HepG2 (cell line): ENCODE results near the gene CREBBP. TPM values are rescaled to one million over a fixed set of nuclear protein-coding genes. Genes with fewer than 3 reads are reported as not detected.

Source experiments
- ELF1 ChIP-seq: sonication (generic); formaldehyde crosslinking; IDR thresholded peaks from 2 replicates; pipeline ENCODE4 v1.4.0; 2020; ENCODE audit warnings: missing genetic modification reagents
- ELF4 ChIP-seq: sonication (generic); formaldehyde crosslinking; IDR thresholded peaks from 2 replicates; pipeline ENCODE4 v1.5.0; 2020; ENCODE audit warnings: missing genetic modification reagents, mild to moderate bottlenecking, moderate library complexity, borderline replicate concordance
- FOXM1 ChIP-seq: sonication (generic); formaldehyde crosslinking; IDR thresholded peaks from 2 replicates; pipeline ENCODE4 v1.5.0; 2020; ENCODE audit warnings: missing genetic modification reagents
- KDM1A ChIP-seq: IDR thresholded peaks from 2 replicates; pipeline ENCODE4 v1.6.1; 2016; ENCODE audit warnings: missing compliant biosample characterization
- MAFF ChIP-seq: IDR thresholded peaks from 2 replicates; pipeline ENCODE4 v1.6.1; 2011; ENCODE audit warnings: low read depth, low read length, improper control_type of control experiment
- MXD4 ChIP-seq: IDR thresholded peaks from 2 replicates; pipeline ENCODE4 v1.6.1; 2016; ENCODE audit warnings: mild to moderate bottlenecking, missing biosample characterization, missing genetic modification reagents
- REPIN1 ChIP-seq: sonication (generic); formaldehyde crosslinking; IDR thresholded peaks from 2 replicates; pipeline ENCODE4 v1.8.0; 2022; ENCODE audit warnings: missing genetic modification reagents, low read depth, mild to moderate bottlenecking, borderline replicate concordance
- SRSF4 ChIP-seq: fragments of 200-400 bp; formaldehyde crosslinking; IDR thresholded peaks from one replicate; pipeline ENCODE4 v1.6.1; 2018; ENCODE audit warnings: mild to moderate bottlenecking, low read depth, low read length, moderate library complexity; ENCODE audit not compliant: poor library complexity, severe bottlenecking
- TEAD3 ChIP-seq: optimal IDR thresholded peaks from 2 replicates; pipeline ENCODE3; 2016; ENCODE audit warnings: borderline replicate concordance
- TMF1 ChIP-seq: sonication (generic); formaldehyde crosslinking; IDR thresholded peaks from 2 replicates; pipeline ENCODE4 v1.8.1; 2022; ENCODE audit warnings: low read depth, missing genetic modification reagents
- TP53 ChIP-seq: sonication (generic); formaldehyde crosslinking; conservative IDR thresholded peaks from 2 replicates; pipeline ENCODE4 v1.4.0; 2020; ENCODE audit warnings: missing genetic modification reagents
- ZFAT ChIP-seq: sonication (generic); formaldehyde crosslinking; conservative IDR thresholded peaks from 2 replicates; pipeline ENCODE4 v1.8.1; 2023; ENCODE audit warnings: missing genetic modification reagents, inconsistent platforms
- ZFP36L1 ChIP-seq: sonication (generic); formaldehyde crosslinking; IDR thresholded peaks from 2 replicates; pipeline ENCODE4 v1.8.0; 2022; ENCODE audit warnings: mild to moderate bottlenecking, missing genetic modification reagents, moderate library complexity
- ZNF224 ChIP-seq: sonication (generic); formaldehyde crosslinking; IDR thresholded peaks from 2 replicates; pipeline ENCODE4 v1.5.0; 2020; ENCODE audit warnings: mild to moderate bottlenecking, missing genetic modification reagents
- ZNF3 ChIP-seq: IDR thresholded peaks from 2 replicates; pipeline ENCODE4 v1.7.0; 2017; ENCODE audit warnings: inconsistent platforms
- ZNF343 ChIP-seq: sonication (generic); formaldehyde crosslinking; IDR thresholded peaks from 2 replicates; pipeline ENCODE4 v1.4.0; 2020; ENCODE audit warnings: mild to moderate bottlenecking, missing genetic modification reagents
- ZNF432 ChIP-seq: sonication (generic); formaldehyde crosslinking; IDR thresholded peaks from 2 replicates; pipeline ENCODE4 v1.5.0; 2020; ENCODE audit warnings: missing genetic modification reagents, mild to moderate bottlenecking, borderline replicate concordance
- ZNF703 ChIP-seq: sonication (generic); formaldehyde crosslinking; IDR thresholded peaks from 2 replicates; pipeline ENCODE4 v1.5.1; 2020; ENCODE audit warnings: missing genetic modification reagents, mild to moderate bottlenecking, moderate library complexity, borderline replicate concordance
- polyA plus RNA-seq, 8 experiments: library from polyadenylated mRNA; depleted of rRNA in 3 of 8; stranded (reverse) in 7 of 8; unstranded in 1 of 8; fragments of >200 nt; fragmentation: Illumina TruSeq in 4 of 8; extraction: Trizol in 4 of 8; gene quantifications; 2 replicates each; pipeline versions ENCODE4 v1.2.1 to v1.2.3, GENCODE V29; 2011 to 2016; ENCODE audit warnings: low read depth in 4 of 8, missing spikeins in 1 of 8, mixed read lengths in 1 of 8; ENCODE audit not compliant: insufficient read depth in 1 of 8
- total RNA-seq, 5 experiments: library from RNA; depleted of rRNA; stranded (reverse); fragments of >200 nt; fragmentation: Illumina TruSeq; extraction: Trizol; gene quantifications; 2 replicates each; pipeline ENCODE4 v1.2.3, GENCODE V29; 2016; ENCODE audit warnings: low read depth in 1 of 5
- TF ChIP-seq, protein P1 (sequence below): sonication (generic); formaldehyde crosslinking; IDR thresholded peaks from 2 replicates; pipeline ENCODE4 v1.4.0; 2020; ENCODE audit warnings: missing genetic modification reagents, mild to moderate bottlenecking, borderline replicate concordance
- TF ChIP-seq, protein P2 (sequence below): IDR thresholded peaks from 2 replicates; pipeline ENCODE4 v1.6.1; 2018; ENCODE audit warnings: missing genetic modification reagents
- TF ChIP-seq, protein P3 (sequence below): IDR thresholded peaks from 2 replicates; pipeline ENCODE4 v1.6.1; 2012; ENCODE audit warnings: low read length, improper control_type of control experiment

CREBBP gene
- total and polyA plus RNA-seq, 2 of the 13 experiments (the other 11 are each of a cell fraction or from before 2014, with no cell fraction given) = 5.3 to 10.4 TPM

DNA sequence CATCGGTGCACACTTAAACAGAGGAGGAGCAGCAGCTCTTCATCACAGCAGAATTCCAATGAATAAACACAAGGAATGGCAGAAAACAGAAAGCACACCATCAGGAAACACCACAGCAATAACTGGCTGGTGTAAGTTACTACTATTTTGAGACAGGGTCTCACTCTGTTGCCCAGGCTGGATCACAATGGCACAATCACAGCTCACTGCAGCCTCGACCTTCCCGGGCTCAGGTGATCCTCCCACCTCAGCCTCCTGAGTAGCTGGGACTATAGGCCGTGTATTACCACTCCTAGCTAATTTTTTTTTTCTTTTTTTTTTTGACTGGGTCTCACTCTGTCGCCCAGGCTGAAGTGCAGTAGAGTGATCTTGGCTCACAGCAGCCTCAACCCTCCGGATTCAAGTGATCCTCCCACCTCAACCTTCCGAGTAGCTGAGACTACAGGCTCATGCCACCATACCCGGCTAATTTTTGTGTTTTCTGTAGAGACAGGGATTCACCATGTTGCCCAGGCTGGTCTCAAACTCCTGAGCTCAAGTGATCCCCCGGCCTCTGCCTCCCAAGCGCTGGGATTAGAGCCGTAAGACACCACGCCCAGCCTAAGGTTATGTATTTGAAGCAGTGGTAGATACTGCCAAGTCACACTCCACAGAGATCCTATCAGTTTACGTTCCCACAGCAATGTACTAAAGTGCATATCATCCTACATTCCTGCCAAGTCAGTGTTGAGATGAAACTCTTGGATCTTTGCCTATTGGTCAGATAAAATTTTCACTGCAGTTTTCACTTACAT lies 183.9 kb downstream of the CREBBP start (continued):
- TF ChIP-seq MAFF = no peak
- TF ChIP-seq ZNF3 (CRISPR knock-in tag) = 0 out of 2 replicates have a peak, but pooled peaks have one; percentile 49
- no peak for TF ChIP-seq TP53 (CRISPR knock-in tag)
- TF ChIP-seq SRSF4 = no peak
- 0 out of 2 replicates have a peak, but pooled peaks have one; percentile 33 for TF ChIP-seq ZNF343 (CRISPR knock-in tag)
- TF ChIP-seq ELF1 (CRISPR knock-in tag) = no peak
- TF ChIP-seq MXD4 (CRISPR knock-in tag) = no peak
- TF ChIP-seq KDM1A (CRISPR knock-in tag) = peak; percentile 53
- no peak for TF ChIP-seq ZNF224 (CRISPR knock-in tag)
- no peak for TF ChIP-seq ZNF432 (CRISPR knock-in tag)
- TF ChIP-seq ZFP36L1 (CRISPR knock-in tag) = no peak
- TF ChIP-seq, protein P1, sequence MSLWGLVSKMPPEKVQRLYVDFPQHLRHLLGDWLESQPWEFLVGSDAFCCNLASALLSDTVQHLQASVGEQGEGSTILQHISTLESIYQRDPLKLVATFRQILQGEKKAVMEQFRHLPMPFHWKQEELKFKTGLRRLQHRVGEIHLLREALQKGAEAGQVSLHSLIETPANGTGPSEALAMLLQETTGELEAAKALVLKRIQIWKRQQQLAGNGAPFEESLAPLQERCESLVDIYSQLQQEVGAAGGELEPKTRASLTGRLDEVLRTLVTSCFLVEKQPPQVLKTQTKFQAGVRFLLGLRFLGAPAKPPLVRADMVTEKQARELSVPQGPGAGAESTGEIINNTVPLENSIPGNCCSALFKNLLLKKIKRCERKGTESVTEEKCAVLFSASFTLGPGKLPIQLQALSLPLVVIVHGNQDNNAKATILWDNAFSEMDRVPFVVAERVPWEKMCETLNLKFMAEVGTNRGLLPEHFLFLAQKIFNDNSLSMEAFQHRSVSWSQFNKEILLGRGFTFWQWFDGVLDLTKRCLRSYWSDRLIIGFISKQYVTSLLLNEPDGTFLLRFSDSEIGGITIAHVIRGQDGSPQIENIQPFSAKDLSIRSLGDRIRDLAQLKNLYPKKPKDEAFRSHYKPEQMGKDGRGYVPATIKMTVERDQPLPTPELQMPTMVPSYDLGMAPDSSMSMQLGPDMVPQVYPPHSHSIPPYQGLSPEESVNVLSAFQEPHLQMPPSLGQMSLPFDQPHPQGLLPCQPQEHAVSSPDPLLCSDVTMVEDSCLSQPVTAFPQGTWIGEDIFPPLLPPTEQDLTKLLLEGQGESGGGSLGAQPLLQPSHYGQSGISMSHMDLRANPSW = no peak
- TF ChIP-seq TMF1 (CRISPR knock-in tag) = 0 out of 2 replicates have a peak, but pooled peaks have one; percentile 10
- TF ChIP-seq, protein P2, sequence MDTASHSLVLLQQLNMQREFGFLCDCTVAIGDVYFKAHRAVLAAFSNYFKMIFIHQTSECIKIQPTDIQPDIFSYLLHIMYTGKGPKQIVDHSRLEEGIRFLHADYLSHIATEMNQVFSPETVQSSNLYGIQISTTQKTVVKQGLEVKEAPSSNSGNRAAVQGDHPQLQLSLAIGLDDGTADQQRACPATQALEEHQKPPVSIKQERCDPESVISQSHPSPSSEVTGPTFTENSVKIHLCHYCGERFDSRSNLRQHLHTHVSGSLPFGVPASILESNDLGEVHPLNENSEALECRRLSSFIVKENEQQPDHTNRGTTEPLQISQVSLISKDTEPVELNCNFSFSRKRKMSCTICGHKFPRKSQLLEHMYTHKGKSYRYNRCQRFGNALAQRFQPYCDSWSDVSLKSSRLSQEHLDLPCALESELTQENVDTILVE = 0 out of 2 replicates have a peak, but pooled peaks have one; percentile 28
- no peak for TF ChIP-seq ZNF703
- no peak for TF ChIP-seq ELF4 (CRISPR knock-in tag)
- TF ChIP-seq FOXM1 (CRISPR knock-in tag) = no peak
- peak; percentile 17 for TF ChIP-seq TEAD3 (CRISPR knock-in tag)
- no peak for TF ChIP-seq ZFAT
- TF ChIP-seq, protein P3, sequence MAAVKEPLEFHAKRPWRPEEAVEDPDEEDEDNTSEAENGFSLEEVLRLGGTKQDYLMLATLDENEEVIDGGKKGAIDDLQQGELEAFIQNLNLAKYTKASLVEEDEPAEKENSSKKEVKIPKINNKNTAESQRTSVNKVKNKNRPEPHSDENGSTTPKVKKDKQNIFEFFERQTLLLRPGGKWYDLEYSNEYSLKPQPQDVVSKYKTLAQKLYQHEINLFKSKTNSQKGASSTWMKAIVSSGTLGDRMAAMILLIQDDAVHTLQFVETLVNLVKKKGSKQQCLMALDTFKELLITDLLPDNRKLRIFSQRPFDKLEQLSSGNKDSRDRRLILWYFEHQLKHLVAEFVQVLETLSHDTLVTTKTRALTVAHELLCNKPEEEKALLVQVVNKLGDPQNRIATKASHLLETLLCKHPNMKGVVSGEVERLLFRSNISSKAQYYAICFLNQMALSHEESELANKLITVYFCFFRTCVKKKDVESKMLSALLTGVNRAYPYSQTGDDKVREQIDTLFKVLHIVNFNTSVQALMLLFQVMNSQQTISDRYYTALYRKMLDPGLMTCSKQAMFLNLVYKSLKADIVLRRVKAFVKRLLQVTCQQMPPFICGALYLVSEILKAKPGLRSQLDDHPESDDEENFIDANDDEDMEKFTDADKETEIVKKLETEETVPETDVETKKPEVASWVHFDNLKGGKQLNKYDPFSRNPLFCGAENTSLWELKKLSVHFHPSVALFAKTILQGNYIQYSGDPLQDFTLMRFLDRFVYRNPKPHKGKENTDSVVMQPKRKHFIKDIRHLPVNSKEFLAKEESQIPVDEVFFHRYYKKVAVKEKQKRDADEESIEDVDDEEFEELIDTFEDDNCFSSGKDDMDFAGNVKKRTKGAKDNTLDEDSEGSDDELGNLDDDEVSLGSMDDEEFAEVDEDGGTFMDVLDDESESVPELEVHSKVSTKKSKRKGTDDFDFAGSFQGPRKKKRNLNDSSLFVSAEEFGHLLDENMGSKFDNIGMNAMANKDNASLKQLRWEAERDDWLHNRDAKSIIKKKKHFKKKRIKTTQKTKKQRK = no peak
- TF ChIP-seq REPIN1 (CRISPR knock-in tag) = no peak
